ENCODE results near the gene TADA2A.
A peak's percentile ranks its signal among the peaks of the same experiment; 100 is the strongest.
"Not testable (repeated sequence)": the region's sequence is repeated elsewhere in the genome, so short reads cannot be mapped to it uniquely, and the experiment has no call there.

TADA2A gene

DNA sequence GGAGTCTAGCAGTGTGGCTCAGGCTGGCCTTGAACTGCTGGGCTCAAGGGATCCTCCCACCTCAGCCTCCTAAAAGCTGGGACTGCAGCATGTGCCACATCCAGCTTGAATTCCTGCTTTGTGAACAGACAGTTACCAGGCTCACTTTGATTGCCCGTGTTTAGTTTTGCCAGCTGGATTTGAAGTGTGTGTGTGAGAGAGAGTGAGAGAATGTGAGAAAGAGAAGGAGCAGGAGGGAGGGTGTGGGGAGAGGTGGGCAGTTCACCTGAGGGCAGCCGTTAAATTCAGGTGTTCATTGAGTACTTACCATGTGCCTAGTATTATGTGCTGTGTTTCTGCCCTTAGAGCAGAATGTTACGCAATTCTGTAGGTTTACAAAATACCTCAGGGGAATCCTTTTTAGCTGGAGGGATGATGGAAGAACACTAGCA, 87.7 kb downstream of the TADA2A start:
- no peak for DNase-seq

DNA sequence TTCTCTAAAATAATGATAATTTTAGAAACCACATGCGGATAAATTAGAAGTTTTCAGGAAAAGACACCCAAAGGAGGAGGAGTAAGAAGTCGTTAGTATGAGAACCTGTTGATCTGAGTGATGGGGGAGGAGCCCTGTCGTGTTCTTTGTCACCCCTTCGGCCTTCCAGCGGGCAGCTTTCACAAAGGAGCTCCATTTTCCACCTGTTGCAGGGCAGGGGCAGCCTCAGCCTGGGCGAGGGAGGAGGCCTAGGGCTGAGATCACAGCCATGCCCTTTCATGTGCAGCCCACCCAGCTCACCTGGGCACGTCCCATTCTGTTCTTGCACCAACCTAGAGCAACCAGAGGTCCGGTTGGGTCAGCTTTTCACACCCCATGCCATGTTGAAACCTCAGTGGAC, 88.3 kb downstream of the TADA2A start:
- DNase-seq: no peak

DNA sequence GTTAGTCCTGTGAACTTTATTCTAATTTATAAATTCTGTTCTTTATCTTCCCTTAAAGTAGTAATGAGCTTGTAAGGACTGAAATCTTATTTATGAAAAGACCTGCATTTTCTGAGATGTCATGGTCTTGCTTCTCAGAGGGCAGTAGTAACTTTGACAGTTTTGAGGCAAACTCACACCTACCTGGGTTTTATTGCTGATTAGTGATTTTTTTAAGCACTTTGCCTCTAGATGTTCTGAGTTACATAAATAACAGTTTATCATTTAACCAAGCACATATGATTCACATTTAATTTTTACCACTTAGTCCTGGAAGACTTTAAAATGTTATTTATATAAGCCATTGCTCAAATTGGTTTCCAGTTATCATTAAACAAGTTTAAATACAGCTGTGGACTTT, 93.7 kb downstream of the TADA2A start:
- DNase-seq: no peak

DNA sequence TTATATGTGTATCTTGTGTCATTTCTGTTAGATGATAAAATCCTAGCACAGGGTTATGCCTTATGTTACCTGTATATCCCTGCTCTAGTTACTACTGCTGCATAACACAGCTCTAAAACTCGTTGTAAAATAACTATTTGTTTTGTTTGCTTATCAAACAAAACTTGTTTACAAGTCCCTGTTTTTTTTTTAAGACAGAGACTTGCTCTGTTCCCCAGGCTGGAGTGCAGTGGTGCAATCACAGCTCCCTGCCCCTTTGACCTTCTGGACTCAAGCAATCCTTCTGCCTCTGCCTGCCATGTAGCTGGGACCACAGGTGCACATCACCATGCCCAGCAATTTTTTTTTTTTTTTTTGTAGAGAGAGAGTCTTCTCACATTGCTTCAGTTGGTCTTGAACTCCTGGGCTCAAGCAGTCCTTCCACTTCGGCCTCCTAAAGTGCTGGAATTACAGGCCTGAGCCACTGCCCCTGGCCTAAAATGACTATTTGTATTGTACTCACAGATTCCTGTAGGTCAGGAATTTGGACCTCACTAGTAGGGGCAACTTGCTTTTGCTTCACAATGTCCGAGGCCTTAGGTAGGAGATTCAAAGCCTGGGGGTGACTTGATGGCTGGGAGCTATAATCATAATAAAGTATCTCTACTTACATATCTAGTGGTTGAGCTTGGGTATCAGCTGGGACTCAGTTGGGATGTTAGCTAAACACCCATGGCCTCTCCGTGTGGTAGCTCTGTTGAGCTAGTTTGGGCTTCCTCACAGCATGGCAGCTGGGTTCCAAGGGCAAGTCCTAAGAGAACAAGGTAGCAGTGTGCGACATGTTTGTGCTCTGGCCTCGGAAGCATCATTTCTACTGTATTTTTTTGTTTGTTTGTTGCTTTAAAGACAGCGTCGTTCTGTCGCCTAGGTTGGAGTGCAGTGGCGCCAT, 95.6 kb downstream of the TADA2A start:
- no peak for DNase-seq

DNA sequence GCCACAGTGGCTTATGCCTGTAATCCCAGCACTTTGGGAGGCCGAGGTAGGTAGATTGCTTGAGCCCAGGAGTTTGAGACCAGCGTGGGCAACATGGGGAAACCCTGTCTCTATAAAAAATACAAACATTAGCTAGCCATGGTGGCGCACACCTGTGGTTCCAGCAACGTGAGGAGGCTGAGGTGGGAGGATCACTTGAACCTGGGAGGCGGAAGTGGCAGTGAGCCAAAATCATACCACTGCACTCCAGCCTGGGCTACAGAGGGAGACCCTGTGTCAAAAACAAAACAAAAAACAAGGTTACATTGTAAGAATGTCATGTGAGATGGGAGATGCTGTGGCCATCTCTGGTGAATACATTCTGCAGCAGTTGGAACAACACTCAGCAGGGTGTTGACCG, 96.5 kb downstream of the TADA2A start:
- no peak for DNase-seq

DNA sequence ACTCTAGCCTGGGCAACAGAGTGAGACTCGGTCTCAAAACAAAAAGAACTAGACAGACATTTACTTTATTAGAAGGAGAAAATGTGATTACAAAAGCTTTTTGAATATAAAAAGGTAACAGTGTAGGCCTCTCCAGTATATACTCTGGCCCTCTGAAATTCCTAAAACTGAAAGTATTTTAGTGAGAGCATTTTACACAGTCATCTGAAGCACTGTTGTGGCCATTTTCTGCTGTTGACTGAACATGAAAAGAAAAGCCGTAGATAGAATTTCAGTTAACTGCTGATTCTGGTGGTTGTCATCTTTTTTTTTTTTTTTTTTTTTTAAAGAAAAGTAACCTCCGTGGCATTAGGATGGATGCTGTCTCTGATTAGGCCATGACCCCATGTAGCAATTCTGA, 98.6 kb downstream of the TADA2A start:
- no peak for DNase-seq

DNA sequence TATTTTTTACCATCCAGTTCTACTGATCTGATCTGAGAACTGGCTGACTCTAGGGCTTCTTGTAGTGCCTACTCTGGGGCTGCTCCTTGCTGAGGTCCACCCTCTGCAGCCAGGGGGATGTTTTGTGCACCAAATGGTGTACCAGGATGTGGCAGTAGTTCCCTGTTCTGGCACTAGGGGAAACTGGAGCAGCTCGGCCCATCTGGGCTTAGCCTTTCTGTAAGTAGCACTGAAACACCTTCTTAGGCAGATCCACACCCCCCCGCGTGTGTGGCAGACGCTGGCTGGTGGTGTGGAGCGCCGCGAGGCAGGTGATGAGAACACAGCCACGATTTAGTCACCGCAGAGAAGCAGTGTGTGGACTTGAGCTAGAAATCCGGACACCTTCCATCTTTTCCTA, 100.0 kb downstream of the TADA2A start:
- no peak for DNase-seq

DNA sequence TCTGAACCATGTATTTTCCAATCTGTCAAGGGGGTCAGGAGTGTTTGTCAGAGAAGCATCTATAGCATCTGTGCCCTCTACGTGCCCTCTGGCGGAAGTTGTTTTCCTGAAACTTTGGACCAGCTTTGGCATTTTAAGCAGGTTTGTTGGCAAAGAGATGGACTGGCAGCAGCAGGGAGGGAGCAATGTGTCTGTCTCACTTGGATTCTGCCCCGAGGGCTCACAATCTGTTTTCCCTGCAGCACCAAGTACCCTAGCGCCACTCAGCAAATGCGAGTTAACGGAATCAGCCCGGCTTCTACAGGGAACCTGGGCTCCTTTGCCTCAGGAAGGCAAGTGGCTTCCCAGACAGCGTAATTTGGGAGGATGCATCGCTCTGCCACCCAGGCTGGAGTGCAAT, 100.4 kb downstream of the TADA2A start:
- DNase-seq: no peak

DNA sequence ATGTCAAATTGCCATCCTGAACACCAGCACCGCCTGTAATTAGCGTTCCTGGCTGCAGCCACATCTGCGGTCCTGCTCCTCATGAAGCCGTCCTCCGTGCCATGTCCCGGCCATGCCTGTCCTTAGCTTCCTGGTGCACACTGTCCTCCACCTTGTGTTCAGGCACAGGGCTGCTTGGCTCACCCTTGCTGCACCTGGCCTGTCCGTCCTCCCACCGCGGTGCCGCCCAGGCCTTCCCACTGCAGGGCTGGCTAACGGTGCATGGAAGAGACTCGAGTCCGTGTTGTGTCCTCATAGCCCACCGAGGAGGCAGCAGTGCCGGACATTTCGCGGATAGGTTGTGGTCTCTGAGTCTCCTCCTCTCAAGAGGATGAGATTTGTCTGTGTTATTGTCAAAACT, 103.4 kb downstream of the TADA2A start:
- no peak for DNase-seq

DNA sequence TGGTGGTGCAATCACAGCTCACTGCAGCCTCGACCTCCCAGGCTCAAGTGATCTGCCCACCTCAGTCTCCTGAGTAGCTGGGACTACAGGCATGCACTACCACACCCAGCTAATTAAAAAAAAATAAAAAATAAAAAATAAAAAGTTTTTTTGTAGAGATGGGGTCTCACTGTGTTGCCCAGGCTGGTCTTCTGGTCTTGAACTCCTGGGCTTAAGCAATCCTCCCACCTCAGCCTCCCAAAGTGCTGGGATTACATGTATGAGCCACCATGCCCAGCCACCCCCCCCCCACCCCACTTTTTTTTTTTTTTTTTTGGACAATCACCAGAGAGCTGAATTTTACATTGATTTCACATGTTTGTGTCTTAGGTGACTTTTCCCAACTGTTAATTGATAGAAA, 105.0 kb downstream of the TADA2A start:
- not testable (repeated sequence) for DNase-seq

DNA sequence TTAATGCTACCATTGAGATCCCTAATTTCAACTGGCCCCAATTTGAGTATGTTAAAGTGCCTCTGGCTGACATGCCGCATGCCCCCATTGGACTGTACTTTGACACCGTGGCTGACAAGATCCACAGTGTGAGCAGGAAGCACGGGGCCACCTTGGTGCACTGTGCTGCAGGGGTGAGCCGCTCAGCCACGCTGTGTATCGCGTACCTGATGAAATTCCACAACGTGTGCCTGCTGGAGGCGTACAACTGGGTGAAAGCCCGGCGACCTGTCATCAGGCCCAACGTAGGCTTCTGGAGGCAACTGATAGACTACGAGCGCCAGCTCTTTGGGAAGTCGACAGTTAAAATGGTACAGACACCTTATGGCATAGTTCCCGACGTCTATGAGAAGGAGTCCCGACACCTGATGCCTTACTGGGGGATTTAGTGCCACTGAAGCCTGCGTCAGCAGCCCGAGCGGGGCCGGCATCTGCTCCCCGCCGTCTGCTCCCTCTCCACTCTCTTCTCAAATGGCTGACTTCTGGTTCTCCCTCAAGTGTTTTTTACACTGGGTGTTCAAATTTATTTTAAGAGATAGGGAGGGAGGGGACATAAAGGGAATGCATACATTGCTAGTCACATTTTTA, 105.9 kb downstream of the TADA2A start:
- DNase-seq: no peak

DNA sequence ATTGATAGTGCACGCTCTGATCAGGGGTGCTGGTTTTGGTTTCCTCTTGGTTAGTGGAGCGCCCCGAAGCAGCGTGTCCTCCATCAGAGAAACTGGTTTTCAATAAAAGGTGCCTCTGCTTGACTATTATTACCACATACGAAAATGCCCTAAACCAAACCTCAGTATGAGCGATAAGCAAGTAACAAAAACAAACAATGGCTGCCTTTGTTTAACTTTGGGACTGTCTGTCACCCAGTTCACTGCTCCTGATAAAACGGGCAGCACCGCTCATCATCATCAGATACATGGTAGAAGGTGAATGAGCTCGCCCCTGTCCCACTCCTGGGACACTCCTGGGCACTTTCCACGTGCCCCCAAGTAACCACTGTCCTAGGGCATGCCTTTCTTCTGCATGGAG, 107.0 kb downstream of the TADA2A start:
- DNase-seq: no peak

DNA sequence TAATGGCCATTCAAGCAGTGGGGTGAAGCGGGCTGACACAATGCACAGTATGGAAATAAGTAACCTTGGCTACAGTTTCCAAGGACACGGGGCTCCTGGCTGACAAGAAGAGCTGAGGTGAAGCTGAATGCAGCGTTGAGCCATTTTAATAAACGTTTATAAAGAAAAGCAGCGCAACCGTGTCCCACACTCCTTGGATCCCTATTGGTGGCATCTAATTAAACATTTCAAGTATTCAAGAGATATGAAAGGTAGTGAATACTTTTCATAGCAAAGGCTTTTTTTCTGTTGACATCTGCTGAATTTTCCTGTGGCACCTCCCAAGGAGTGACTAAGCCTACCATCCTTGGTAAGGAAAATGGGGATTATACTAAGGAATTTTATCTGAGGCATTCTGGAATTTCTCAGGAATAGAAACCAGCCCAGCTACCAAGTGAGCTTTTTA, 109.5 kb downstream of the TADA2A start:
- DNase-seq: no peak

DNA sequence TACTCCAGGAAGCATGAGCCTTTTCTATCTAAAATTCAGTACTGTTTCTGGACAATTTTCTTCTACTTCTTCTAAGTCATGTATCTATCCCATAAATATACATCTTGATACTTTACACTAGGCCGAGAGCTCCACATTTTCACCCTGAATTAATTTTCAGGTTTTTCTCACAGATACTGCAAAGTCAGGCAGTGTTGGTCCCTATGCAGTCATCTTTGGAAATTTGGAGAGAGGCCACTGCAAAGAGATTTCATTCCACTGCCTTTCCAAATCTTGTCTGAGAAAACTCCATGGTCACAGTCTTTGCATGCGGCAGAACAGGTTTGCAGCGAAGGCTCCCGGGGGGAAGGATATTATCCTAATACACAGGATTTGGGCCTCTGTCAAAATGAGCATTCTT, 111.2 kb downstream of the TADA2A start:
- DNase-seq: no peak

DNA sequence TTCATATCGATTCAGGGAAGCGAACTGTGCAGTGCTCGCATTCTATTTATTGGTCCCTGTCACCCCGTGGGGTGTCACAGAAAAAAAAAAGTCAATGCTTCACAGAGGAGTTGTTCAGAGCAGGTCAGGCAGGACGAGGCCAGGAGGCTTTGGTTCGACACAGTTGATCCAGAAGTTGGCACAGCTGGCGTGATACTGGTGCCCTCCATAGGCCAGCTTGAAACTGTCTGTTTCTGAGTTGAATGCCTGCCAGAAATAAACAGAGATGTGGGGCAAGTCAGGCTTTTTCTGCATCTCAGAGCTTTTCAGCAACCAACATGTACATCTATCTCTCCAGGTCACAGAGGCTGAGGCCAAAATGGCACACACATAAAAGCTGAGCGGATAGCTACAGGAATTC, 112.1 kb downstream of the TADA2A start:
- no peak for DNase-seq

DNA sequence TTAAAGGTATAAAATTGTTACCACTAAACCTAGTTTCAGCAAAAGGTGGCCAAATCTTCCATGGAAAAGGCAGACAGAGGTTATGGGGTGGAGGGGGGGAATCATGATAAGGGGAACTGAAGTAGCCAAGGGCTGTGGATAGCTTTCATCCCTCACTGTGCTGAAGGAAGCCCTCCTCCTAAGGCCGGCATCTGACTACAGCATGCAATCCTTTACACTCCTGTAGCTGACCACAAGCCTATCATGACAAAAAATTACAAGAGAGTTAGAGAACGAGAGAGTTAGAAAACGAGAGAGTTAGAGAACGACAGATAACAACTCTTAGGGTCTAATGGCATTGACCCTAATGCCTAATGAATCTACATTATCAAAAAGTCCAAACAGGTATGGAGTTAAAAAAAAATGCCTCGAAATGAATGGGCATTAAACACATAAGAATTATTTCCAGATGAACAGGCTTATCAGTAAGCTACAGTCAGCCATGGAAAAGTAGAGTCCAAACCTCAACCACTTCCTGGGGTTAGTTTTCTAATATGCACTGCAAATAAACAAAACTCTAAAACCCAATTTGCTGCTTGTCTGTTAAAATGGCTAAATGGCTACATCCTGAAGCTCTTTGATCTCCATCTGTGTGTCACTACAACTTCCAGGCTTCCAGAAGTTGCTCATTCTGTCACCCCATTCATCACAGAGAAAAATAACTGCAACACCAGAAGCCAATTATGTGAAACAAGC, 112.7 kb downstream of the TADA2A start:
- DNase-seq: no peak

DNA sequence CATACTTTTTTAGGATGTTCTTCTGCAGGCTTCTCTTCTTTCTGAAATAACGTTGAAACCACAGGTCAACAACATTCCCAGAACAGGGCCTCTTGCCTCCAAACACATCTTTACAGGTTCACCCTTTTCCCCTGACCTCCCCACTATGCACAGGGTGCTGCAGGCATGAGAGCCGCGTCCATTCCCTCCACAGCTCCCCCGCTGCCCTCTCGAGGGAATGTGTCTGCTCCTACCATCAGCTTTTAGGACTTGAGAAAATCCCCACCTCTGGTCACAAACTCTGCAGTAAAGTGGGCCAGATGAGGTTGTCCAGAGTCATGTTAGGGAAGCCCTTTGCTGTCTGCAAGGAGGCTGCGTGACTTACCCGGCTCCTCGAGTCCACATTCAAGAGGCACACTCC, 113.5 kb downstream of the TADA2A start:
- DNase-seq: no peak

DNA sequence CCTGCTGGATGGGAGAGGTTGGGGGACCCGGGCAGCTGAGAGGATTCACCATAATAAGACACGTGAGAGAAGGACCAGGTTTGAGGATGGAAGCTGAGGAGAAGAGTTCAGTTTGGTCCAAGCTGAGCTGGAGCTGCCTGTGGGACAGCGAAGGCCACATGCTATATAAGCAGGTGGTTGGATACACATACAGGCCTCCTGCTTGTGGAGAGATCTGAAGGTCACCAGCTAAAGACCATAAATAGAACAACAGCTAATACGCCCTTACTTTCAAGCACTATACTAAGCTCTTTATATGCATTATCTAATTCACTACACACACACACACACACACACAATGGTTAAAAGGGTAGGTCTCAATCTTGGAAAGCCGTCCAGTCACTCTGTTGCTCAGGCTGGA, 115.1 kb downstream of the TADA2A start:
- DNase-seq: no peak

DNA sequence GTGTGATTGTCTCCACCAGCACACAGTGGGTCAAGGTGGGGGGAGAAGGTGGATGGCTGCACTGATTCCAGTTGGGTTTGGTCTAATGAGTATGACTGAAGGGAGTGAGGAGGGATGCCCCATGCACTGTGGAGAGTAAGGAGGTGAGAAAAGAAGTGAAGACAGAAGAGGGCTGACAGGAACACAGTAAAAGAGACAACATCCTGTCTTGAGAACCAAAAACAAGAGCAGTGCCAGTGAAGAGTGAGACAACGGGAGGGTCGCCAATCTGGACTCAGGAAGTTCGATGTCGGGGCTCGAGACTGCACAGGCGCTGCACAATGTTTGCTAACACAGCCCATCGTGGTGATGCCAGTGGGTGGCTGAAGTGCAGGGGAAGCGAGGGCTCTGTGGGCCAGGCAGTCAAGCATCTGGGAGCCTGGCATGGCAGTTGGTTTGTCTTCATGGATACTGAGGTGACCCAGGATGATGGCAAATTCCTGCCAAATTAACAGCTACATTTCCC, 117.1 kb downstream of the TADA2A start:
- no peak for DNase-seq

DNA sequence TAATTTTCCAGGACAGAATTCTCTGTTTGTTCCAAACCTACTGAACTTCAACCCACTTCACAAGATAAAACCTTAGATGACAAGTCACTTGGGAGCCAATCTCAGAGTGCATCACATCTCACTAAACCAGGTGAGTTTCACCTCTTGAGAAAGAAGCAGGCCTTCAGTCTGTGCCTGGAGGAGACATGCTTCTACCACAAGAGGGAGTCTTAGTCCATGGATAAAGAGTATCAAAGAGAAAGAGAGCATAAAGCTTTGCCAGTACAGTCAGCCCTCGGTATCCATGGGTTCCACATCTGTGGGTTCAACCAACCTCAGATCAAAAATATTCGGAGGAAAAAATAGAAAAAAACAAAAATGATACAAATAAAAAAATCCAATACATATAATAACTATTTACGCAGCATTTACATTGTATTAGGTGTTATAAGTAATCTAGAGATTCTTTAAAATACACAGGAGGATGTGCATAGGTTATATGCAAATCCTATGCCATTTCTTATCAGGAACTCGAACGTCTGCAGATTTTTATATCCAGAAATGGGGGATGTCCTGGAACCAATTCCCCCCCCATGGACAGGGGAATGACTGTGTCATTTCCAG, 120.7 kb downstream of the TADA2A start:
- peak; percentile 12 for DNase-seq

All from SHP77 treated with DMSO at 0.1 percent for 48 hours (cell line).